NCI-H2081 treated with DMSO at 0.1 percent for 48 hours (cell line): ENCODE results near the gene PTPN7.
"Not testable (repeated sequence)": the region's sequence is repeated elsewhere in the genome, so short reads cannot be mapped to it uniquely, and the experiment has no call there.

Experiments used
- DNase-seq: peaks from one replicate; lab custom pipeline; 2025; lab: John Stamatoyannopoulos, UW

The PTPN7 gene

DNA sequence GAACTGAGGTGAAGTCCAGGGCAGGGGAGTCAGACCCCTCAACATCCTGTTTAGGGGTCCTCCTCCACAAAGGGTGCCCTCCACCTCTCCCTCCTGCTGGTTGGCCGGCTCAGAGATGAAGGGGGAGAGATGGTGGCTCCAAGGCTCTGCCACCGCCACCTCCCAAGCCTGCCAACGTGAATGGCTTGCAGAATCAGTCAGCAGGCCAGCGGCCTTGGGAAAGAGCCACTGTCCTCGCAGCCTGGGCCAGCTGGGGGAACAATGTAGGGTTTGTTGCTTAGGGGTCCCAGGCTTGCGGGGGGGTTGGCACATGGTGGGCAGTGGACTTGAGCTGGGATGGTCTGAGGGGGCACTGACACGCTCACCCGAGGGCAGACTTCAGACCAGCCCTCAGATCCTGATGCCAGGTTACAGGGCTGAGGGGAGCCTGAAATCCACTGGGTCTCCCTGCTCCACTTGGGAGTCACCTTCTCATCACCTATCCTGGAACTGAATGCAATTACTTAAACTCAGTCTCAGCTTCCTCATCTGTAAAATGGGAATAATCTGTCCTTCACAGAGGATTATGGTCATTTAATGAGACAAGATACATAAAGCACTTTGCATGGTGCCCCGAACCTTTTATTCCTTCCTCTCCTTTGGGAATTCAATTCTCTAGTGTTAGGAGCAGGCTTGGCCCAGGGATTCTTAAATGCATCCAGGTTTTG is 29.4 kb downstream of the PTPN7 start:
- no peak for DNase-seq

DNA sequence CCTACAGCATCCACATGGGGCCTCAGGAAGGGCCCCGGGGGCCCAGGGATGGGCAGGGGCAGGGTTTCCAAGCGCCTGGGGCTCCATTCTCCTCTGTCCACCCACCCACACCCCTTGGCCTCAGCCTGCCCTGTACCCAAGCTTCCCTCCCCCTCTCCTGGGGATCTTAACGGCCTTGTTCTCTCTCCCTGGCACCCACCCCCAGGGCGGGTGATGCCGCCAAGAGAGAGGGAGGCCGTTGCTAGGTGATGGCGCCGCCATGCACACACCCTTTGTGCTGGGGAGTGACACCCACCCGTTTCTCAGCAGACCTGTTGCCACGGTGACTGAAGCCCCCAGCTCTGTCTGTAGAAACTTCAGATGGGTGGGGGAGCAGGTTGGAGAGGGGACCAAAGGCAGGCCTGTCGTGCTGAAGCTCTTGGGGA is 30.1 kb downstream of the PTPN7 start:
- DNase-seq = no peak

DNA sequence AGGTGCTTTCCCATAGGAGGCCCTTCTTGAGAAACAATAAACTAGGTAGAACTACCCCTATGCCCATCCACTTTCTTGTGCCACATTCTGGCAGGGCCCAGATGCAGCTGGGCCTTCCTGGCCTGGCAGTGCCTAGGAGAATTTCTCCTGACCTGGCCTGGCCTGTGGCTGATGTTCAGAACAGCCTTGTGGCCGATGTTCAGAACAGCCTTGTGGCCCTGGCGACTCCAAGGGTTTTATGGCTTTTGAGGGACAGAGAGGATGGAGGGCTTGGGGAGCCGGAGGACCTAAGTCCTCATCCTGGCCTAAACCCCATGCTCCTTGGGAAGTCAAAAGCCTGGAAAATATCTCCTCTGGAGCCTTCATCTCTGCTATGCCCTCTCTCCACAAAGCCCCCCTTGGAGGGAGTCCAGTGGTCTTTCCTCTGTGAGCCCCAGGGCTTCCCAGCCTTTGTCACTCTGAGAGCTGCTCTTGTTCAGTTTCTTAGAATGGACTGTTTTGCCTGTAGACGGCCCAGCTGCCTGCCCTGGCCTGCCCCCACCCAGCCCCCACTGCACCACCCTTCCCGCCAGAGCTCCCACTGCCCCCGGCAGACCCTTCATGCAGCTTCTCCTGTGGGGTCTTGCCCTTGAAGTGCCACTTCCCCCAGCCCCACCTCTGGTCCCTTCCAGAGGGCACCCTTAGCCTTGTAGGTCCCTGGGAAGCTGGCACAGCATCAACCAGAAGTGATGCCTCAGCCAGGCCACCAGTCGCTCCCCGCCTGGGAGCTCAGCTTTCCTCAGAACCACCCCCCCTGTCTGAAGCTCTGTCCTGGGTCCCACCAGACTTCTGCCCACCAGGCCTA is 30.7 kb downstream of the PTPN7 start:
- DNase-seq = no peak

DNA sequence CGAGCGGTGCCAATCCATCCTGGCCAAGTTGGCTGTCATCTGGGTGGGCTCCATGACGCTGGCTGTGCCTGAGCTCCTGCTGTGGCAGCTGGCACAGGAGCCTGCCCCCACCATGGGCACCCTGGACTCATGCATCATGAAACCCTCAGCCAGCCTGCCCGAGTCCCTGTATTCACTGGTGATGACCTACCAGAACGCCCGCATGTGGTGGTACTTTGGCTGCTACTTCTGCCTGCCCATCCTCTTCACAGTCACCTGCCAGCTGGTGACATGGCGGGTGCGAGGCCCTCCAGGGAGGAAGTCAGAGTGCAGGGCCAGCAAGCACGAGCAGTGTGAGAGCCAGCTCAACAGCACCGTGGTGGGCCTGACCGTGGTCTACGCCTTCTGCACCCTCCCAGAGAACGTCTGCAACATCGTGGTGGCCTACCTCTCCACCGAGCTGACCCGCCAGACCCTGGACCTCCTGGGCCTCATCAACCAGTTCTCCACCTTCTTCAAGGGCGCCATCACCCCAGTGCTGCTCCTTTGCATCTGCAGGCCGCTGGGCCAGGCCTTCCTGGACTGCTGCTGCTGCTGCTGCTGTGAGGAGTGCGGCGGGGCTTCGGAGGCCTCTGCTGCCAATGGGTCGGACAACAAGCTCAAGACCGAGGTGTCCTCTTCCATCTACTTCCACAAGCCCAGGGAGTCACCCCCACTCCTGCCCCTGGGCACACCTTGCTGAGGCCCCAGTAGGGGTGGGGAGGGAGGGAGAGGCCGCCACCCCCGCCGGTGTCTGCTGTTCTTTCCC is 32.4 kb downstream of the PTPN7 start:
- DNase-seq = no peak

DNA sequence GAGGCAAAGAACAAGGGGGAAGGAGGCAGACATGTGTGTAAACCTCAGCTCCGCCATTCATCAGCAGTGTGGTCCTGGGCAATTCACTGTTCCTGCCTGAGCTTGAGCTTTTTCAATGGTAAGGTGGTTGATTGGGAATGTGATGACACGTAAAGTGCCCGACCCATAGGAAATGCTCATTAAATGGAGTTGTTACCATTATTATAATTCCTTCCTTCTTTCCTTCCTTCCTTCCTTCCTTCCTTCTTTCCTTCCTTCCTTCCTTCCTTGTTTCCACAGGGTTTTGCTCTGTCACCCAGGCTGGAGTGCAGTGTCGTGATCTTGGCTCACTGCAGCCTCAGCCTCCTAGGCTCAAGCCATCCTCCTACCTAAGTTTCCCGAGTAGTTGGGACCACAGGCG is 33.3 kb downstream of the PTPN7 start:
- no peak for DNase-seq

DNA sequence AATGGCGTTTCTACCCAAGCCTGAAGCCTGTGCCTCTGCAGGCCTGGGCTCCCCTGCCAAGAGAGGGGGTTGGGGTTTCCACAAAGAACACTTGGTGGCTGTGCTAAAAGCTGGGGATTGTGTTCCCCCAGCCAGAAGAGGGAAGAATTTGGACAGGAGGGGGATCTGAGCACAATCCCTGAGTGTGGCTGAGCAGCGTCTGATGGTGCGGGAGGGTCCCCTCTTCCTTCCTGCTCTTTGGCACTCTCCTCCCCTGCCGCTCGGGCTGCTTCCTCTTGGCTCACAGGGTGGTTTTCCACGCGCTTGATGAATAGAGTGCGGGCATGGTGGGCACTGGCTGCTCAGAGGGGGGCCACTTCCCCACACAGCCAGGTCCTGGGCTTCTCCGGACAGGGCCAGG is 34.0 kb downstream of the PTPN7 start:
- no peak for DNase-seq

- DNase-seq = no peak
Measured at GRCh38 chr1:202125611-202126010, 34.8 kb downstream of the PTPN7 start.

DNA sequence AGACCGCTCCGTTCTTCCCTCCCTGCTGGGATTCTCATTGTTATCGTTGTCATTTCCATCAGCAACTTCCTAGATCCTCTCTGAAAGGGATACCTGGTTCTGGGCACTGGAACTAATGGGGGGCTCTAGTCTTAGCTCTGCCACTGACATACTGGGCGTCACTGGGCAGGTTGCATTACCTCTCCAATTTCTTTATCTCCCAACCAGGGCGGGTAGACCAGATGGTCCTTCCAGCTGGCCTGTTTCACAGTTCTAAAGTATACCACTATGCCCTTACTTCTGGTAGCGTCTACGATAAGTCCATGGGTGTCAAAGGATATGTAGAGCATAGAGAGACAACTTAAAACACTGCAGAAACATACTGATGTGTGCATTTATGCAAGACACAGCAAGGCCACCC is 36.3 kb downstream of the PTPN7 start:
- DNase-seq = no peak

- DNase-seq = no peak
Measured at GRCh38 chr1:202123336-202123813, 37.0 kb downstream of the PTPN7 start.

- no peak for DNase-seq
Measured at GRCh38 chr1:202122639-202123335, 37.6 kb downstream of the PTPN7 start, which contains the start of gene GPR37L1. GPR37L1 (plus strand) TSS chr1:202122917; CDS start chr1:202122964, 47 bp downstream.

GRCh38 chr1:202121006-202121405 is 39.4 kb downstream of the PTPN7 start:
- no peak for DNase-seq

DNA sequence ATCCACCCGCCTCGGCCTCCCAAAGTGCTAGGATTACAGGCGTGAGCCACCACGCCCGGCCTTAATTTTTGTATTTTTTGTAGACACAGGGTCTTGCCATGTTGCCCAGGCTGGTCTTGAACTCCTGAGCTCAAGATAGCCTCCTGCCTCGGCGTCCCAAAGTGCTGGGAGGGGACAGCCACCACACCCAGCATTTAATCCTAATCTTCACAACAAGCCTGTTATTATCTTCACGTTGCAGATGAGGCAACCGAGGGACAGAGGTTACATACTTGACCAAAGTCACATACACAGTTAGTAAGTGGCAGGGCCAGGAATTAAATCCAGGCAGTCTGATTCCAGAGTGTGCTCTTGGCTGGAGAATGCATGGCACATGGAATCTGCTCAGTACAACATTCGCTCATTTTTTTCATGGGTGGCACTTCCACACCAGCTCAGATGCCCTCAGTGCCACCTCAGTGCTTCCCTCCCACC is 42.5 kb downstream of the PTPN7 start:
- no peak for DNase-seq

DNA sequence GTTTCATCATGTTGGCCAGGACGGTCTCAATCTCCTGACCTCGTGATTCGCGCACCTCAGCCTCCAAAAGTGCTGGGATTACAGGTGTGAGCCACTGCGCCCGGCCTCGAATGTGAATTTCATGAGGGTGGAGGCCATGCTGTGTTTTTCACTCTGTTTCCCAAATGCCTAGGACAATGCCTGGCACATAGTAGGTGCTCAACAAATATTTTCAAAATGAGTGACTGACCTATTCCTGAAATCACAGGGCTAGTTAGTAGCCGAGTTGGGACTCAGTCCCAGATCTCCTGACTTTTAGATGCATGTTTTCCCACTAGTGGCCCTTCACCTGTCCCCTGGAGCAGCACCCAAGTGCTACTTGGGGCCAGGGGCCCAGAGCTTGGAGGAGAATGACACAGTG is 44.1 kb downstream of the PTPN7 start:
- no peak for DNase-seq

DNA sequence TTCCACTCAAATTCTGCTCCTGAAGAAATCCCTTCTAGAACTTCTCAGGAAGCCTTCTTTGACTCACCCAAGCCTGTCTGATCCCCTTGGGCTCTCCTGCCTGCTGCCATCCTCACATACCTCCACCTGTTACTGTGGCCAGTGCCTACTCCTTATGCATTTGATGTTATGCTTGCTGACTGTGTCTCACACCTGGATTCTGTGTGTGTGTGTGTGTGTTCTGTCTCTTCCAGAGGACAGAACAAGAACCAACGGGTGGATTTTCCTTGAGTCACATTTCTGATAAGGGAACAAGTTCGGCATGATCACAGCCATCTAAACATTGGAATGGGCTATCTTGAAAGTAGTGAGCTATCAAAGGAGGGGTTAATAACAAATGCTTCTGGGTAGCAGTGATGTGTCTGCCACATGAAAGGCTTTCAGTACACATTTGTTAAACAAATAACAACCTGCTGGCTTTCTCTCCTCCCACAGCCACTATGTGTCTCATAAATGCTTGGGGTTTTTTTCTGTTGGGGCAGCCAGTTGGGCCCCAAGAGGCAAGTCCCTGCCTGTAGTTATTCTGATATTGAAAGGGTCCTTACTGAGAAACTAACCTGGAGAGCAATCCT is 46.6 kb downstream of the PTPN7 start:
- DNase-seq = peak; percentile 35

DNA sequence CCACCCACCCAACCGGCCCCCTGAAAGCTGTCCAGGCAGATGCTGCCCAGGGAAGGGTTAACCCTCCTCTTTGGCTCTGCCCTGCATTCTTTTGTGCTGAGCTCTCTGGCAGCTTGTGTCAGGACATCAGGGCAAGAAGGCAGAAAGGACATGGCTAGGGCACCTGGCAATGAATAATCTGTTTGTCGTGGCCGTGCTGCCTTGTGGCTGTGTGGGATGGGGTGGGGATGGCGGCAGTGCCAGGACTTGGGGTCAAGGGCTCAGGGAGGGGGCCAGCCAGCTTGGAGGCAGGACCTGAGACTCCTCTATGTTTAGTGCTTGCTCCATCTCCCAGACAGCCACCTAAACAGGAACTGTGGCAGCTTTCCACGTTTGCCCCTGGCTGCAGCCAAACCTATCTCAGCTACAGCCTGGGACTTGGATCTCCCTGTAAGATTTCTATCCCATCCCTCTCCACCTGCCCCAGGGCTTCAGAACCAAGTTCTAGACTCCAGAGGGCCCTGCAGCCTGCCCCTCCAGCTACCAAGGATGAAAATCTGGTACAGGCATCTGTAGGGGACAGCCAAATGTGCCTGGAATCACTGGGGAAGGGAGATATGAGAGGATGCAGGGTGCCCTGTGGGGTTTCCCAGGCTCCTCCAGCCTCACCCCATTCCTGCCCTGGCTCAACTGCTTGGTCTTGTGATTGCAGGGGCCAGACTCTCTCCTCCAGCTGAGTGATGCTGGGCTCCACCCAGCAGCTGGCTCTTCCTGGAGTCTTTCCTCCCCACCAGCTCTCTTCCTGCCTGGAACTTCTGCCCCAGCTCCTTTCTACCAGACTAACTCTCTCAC is 47.3 kb downstream of the PTPN7 start:
- no peak for DNase-seq

DNA sequence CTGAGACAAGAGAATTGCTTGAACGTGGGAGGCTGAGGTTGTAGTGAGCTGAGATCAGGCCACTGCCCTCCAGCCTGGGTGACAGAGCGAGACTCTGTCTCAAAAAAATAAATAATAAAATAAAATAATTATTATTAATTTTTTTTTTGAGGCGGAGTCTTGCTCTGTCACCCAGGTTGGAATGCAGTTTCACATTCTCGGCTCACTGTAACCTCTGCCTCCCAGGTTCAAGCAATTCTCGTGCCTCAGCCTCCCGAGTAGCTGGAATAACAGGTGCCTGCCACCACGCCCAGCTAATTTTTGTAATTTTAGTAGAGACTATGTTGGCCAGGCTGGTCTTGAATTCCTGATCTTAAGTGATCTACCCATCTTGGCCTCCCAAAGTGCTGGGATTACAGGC is 48.8 kb downstream of the PTPN7 start:
- DNase-seq = not testable (repeated sequence)

DNA sequence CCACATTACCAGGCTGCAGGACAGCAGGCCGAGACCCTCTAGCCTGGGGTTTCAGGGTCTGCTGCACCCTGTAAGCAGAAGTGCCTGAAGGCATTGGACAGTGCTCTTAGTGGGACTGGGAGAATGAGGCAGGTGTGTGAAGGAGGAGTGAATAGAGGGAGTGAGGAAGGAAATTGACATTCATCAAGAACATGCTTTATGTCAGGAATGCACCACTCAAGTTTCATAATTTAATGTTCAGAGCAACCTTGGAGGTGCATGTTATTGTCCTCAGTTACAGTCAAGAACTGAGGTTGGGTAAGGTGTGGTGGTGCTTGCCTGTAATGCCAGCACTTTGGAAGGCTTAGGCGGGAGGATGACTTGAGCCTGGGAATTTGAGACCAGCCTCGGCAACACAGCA is 49.4 kb downstream of the PTPN7 start:
- no peak for DNase-seq

DNA sequence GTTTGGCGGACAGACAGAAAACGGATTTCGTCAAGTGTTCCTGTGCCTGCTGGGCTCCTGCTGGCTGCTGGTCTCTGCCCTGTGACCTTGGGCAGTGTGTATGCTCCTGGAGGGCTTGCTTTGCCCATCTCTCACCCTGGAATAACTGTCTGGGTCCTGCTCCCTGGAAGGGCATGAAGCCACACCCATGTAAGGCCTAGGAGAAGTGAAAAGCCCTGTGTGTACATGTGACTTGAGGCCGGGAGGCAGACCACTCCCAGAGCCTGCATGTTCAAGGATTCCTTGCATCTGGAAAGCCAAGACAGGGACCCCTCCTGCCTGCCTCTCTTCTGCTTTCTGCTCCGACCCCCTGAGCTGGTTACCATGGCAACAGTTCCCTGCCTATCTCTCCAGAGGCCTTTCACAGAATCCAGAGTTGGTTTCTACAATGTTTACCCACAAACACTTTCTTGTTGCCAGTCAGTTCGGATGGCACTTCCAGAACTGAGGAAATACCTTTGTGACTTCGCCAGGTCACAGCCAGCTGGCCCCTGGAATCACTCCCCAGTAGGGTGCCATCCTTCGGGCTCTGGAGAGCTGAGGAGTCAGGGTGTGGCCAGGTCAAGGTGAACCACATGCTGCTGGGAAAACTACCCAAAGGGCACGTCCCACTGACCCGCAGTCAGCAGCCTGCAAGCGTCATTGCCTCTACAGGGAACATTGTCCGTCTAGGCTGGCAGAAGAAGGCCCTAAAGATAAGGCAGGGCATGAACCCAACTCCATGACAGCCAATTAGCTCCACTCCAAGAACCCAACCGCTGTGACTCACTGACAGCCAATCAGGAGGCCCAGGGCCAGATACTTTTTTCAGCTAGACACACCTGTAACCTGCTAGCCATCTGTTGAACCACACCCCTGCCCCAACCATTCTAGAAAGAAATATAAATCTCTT is 52.3 kb downstream of the PTPN7 start:
- no peak for DNase-seq

DNA sequence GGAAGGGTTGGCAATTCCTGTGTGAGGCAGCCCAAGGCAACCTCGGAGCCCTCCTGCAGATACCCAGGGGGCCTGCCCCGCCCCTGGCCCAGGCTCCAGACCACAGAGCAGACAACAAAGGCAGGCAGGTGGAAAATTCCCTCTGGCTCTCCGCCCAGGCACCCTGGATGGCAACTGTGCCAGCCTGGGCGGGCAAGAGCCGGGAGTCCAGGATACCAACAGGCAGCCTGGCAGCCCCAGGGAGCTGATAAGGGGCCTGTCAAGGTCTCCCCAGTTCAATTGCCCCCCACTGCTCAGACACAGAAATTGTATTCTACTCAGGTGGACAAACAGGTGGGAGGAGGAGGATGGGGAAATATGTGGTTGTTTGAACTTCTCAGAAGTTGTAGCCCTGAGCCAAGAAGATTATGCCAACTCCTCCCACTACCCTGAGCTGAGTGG is 53.1 kb downstream of the PTPN7 start:
- peak; percentile 92 for DNase-seq
